Testis (tissue), 3 donors: ENCODE results near the gene ICAM5. TPM values are rescaled to one million over a fixed set of nuclear protein-coding genes. Genes with fewer than 3 reads are reported as not detected.

ENCODE experiments used
- DNase-seq: peaks from one replicate; pipeline ENCODE4 v3.0.0-alpha.2; 2019
- H3K27ac ChIP-seq, 2 donors: fragments of 200-600 bp; sonication (generic); one replicate each; pipeline ENCODE4 v1.5.1; 2019
- H3K27me3 ChIP-seq: fragments of 200-600 bp; sonication (generic); one replicate; pipeline ENCODE4 v1.5.1; 2019
- H3K36me3 ChIP-seq: fragments of 200-600 bp; sonication (generic); one replicate; pipeline ENCODE4 v1.5.1; 2017; ENCODE audit warnings: low read depth; ENCODE audit errors: missing control alignments
- H3K4me1 ChIP-seq: fragments of 200-600 bp; sonication (generic); one replicate; pipeline ENCODE4 v1.5.1; 2019
- H3K4me3 ChIP-seq, 2 donors: fragments of 200-600 bp; sonication (generic); one replicate each; pipeline ENCODE4 v1.5.1; 2017 to 2019
- H3K9me3 ChIP-seq: fragments of 200-600 bp; sonication (generic); one replicate; pipeline ENCODE4 v1.5.1; 2017
- POLR2A ChIP-seq: fragments of 450-650 bp; IDR thresholded peaks from one replicate; pipeline ENCODE4 v1.6.1; 2017; ENCODE audit warnings: antibody characterized with exemption, mild to moderate bottlenecking, moderate library complexity
- WGBS, 2 donors: methylation state at CpG; one replicate each; pipeline ENCODE4 v1.1.5; 2018; 5-methylcytosine and 5-hydroxymethylcytosine counted together
- intact Hi-C: fragments of 100-400 bp; cut with DNase I; formaldehyde crosslinking; loops from one replicate; pipeline ENCODE4 v1.15.1; 2023; ENCODE audit warnings: low total_unique reads
- polyA plus RNA-seq: library from polyadenylated mRNA; stranded (reverse); fragments of 350-450 nt; fragmentation: Illumina TruSeq; extraction: RNeasy Lipid Tissue Mini Kit (QIAGEN cat#74804); gene quantifications from one replicate; pipeline ENCODE4 v1.2.3, GENCODE V29; 2014; ENCODE audit warnings: low read depth, low replicate concordance; ENCODE audit not compliant: insufficient read depth
- total RNA-seq, 2 donors: library from RNA; depleted of rRNA; stranded (reverse); fragments of >200 nt; gene quantifications; one replicate each; pipeline ENCODE4 v1.2.3, GENCODE V29; 2016
- TF ChIP-seq, protein P1 (sequence below), 3 experiments: fragments of 450-650 bp in 2 of 3; fragments of 200-600 bp in 1 of 3; sonication (generic) in 1 of 3; IDR thresholded peaks; one replicate each; pipeline ENCODE4 v1.5.1; 2016 to 2019; ENCODE audit warnings: antibody characterized with exemption in 3 of 3, mild to moderate bottlenecking in 2 of 3, moderate library complexity in 1 of 3

Gene ICAM5
- total and polyA plus RNA-seq, 3 donors from 2014 or later = 4.3 to 7.6 (median 5.4) TPM

DNA sequence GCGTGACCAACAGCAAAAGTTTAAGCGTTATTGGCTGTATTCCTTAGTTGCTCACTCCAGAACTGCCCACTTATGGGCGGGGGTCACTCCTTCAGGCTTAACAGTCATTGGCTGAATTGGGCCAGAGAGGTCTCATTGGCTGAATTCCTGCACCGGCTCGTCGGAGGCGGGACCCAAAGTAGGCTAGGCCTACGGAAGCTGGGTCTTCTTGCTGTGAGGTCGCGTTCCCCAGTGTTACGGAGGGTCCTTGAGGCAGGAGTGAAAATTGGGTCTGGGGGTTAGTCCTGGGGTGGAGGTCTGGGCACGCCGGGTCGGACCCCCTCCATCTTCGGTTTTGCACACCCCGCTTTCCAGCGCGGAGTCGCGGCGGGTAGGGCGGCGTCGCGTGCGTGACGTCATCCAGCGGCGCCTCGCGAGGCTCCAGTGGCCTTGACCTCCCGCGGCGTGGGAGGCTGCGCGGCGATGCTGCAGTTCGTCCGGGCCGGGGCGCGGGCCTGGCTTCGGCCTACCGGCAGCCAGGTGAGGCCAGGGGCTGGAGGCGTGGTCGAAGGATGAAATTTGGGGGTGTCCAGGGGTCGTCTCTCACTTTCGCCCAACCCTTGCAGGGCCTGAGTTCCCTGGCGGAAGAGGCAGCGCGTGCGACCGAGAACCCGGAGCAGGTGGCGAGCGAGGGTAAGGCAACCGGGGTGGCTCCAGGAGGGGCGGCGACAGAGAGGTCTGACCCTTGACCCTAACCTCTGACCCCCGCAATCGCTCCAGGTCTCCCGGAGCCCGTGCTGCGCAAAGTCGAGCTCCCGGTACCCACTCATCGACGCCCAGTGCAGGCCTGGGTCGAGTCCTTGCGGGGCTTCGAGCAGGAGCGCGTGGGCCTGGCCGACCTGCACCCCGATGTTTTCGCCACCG is 37.7 kb upstream of the ICAM5 start, which contains the start of gene MRPL4:
TSS of gene MRPL4 (plus strand) at position 423 of the 903 bp plus-strand sequence. CDS start at position 463, 40 bp downstream.
- no peaks in the 10 kb centered on the region for H3K36me3 ChIP-seq
- H3K4me1 ChIP-seq = peaks cover 11% of the 10 kb centered on the region
- H3K27ac ChIP-seq = peak within 1 kb of the TSS; percentile 80 to 88
- H3K27me3 ChIP-seq = no peaks in the 10 kb centered on the region
- peak within 1 kb of the TSS; percentile 93 to 96 for H3K4me3 ChIP-seq
- 0% methylated on average over 63 to 76 of the region's 77 CpGs for WGBS, 2 donors
- intact Hi-C loops = no loop called here
- TF ChIP-seq, protein P1, sequence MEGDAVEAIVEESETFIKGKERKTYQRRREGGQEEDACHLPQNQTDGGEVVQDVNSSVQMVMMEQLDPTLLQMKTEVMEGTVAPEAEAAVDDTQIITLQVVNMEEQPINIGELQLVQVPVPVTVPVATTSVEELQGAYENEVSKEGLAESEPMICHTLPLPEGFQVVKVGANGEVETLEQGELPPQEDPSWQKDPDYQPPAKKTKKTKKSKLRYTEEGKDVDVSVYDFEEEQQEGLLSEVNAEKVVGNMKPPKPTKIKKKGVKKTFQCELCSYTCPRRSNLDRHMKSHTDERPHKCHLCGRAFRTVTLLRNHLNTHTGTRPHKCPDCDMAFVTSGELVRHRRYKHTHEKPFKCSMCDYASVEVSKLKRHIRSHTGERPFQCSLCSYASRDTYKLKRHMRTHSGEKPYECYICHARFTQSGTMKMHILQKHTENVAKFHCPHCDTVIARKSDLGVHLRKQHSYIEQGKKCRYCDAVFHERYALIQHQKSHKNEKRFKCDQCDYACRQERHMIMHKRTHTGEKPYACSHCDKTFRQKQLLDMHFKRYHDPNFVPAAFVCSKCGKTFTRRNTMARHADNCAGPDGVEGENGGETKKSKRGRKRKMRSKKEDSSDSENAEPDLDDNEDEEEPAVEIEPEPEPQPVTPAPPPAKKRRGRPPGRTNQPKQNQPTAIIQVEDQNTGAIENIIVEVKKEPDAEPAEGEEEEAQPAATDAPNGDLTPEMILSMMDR (IDR thresholded peaks at IDR 0.05) = peak in 2 of 3 experiments; percentile 4 to 33
- no peak for TF ChIP-seq POLR2A
- peak; percentile 99 for DNase-seq
- H3K9me3 ChIP-seq = no peaks in the 10 kb centered on the region

DNA sequence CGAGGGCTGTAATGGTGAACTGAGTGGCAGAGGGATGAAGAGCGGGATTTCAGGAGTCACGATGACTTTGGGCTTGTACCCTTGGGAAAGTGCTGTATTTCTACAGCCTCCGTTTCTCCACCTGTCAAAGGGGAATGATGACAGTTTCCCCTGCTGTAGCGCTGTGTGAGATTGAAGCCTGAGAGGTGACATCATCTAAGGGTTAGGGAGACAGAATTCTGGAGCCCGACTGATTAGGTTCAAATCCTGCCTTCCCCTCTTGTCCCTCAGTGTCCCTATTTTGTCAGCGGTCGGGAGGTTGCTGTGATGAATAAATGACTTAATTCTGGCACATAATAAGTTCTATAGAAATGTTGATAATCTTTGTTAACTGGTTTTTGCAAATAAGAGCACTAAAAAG is 37.0 kb upstream of the ICAM5 start:
- Histone ChIP-seq H3K4me3 (peak overlapping the region; percentile 93 to 96), H3K4me1 (peaks cover 11% of the 10 kb centered on the region), H3K27me3 (no peaks in the 10 kb centered on the region), H3K9me3 (no peaks in the 10 kb centered on the region), H3K36me3 (no peaks in the 10 kb centered on the region), H3K27ac (peak overlapping the region in 1 of 2 donors; percentile 80)
- intact Hi-C loops = no loop called here
- no peak for TF ChIP-seq POLR2A
- TF ChIP-seq, protein P1 (IDR thresholded peaks at IDR 0.05) = no peak
- 13 to 26% methylated on average over 8 of the region's 8 CpGs for WGBS, 2 donors
- DNase-seq = no peak

DNA sequence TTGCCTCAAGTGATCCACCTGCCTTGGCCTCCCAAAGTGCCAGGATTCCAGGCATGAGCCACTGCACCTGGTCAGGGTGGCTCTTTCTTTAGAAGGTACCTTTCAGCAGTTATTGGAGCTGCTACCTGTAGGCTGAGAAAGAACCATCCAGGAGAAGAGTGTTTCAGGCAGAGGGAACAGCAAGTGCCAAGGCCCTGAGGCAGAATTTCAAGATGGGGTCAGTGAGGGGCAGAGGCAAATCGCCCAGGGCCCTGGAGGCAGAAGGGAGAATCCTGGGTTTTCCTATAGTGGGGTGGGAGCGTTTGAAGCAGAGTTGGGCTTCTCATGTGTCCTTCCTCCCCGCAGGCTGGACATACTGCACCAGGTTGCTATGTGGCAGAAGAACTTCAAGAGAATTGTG is 35.5 kb upstream of the ICAM5 start:
- Histone ChIP-seq H3K27me3 (no peaks in the 10 kb centered on the region), H3K4me1 (peaks cover 11% of the 10 kb centered on the region), H3K36me3 (no peaks in the 10 kb centered on the region), H3K27ac (no peak overlapping the region), H3K9me3 (no peaks in the 10 kb centered on the region), H3K4me3 (no peak overlapping the region)
- 95 to 97% methylated on average over 3 of the region's 3 CpGs for WGBS, 2 donors
- intact Hi-C loops = no loop called here
- no peak for DNase-seq
- TF ChIP-seq, protein P1 (IDR thresholded peaks at IDR 0.05) = no peak
- TF ChIP-seq POLR2A = no peak

DNA sequence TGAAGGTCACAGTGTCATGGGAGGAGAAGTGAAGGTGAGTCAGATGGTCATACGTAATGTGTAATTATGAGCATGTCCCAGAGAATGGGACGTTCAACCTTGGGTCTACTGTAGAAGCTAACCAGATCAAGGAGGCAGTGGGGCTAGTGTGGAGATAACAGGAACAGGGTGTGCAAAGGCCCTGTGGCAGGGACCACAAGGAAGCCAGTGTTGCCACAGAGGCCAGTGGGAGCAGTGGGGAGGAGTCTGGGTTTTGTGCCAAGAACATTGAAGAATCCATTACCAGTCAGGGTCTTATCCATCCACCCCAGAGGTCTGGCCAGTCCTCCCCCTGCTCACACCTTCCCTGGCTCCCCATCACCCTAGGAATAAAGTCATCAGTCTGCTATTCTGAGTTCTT is 34.4 kb upstream of the ICAM5 start:
- Histone ChIP-seq H3K9me3 (no peaks in the 10 kb centered on the region), H3K36me3 (no peaks in the 10 kb centered on the region), H3K4me1 (peaks cover 11% of the 10 kb centered on the region), H3K27ac (no peak overlapping the region), H3K4me3 (no peak overlapping the region), H3K27me3 (no peaks in the 10 kb centered on the region)
- TF ChIP-seq, protein P1 (IDR thresholded peaks at IDR 0.05) = no peak
- no peak for TF ChIP-seq POLR2A
- intact Hi-C loops = loop anchor here (5.0 kb wide), 1 partner anchor 137 kb away; no protein-coding TSS in a partner anchor
- DNase-seq = no peak
- WGBS, 2 donors = 87 to 90% methylated on average over 2 of the region's 2 CpGs
